CD1c-positive myeloid dendritic cell (primary cell): Measurements from ENCODE around the gene IL26.

ENCODE experiments used
- DNase-seq: peaks from one replicate; pipeline ENCODE4 v3.0.0-alpha.2; 2016; ENCODE audit errors: extremely low spot score

The IL26 gene

GRCh38 chr12:68225576-68226476 is at the start of gene IL26:
IL26 (minus strand) TSS chr12:68225810; CDS start chr12:68225756, 54 bp downstream.
- DNase-seq, result no peak

GRCh38 chr12:68272732-68273131 is 47.1 kb upstream of the IL26 start:
- DNase-seq, result no peak

GRCh38 chr12:68271346-68271745 is 45.7 kb upstream of the IL26 start:
- DNase-seq, result no peak

GRCh38 chr12:68270358-68270757 is 44.7 kb upstream of the IL26 start:
- no peak for DNase-seq

- DNase-seq, result no peak
Measured at GRCh38 chr12:68269779-68270178, 44.2 kb upstream of the IL26 start.

GRCh38 chr12:68268967-68269366 is 43.4 kb upstream of the IL26 start:
- no peak for DNase-seq

GRCh38 chr12:68267892-68268396 is 42.3 kb upstream of the IL26 start:
- no peak for DNase-seq

- no peak for DNase-seq
Measured at GRCh38 chr12:68264857-68265256, 39.2 kb upstream of the IL26 start.

- no peak for DNase-seq
Measured at GRCh38 chr12:68264158-68264855, 38.7 kb upstream of the IL26 start.

GRCh38 chr12:68263366-68263765 is 37.8 kb upstream of the IL26 start:
- no peak for DNase-seq

GRCh38 chr12:68261896-68262295 is 36.3 kb upstream of the IL26 start:
- DNase-seq, result no peak

GRCh38 chr12:68260153-68260552 is 34.5 kb upstream of the IL26 start:
- no peak for DNase-seq

GRCh38 chr12:68259318-68259940 is 33.8 kb upstream of the IL26 start:
- no peak for DNase-seq

GRCh38 chr12:68253504-68253903 is 27.9 kb upstream of the IL26 start, which contains the start of gene IL22:
IL22 (minus strand) TSS chr12:68253604; CDS start chr12:68253448, 156 bp downstream.
- DNase-seq, result no peak

- no peak for DNase-seq
Measured at GRCh38 chr12:68252077-68252476, 26.5 kb upstream of the IL26 start.

GRCh38 chr12:68250454-68250853 is 24.8 kb upstream of the IL26 start:
- DNase-seq, result no peak

- DNase-seq, result no peak
Measured at GRCh38 chr12:68247785-68248184, 22.2 kb upstream of the IL26 start.

GRCh38 chr12:68246350-68246749 is 20.7 kb upstream of the IL26 start:
- no peak for DNase-seq

- DNase-seq, result no peak
Measured at GRCh38 chr12:68245180-68246021, 19.8 kb upstream of the IL26 start.

- DNase-seq, result no peak
Measured at GRCh38 chr12:68242777-68243176, 17.2 kb upstream of the IL26 start.

- DNase-seq, result peak; percentile 58
Measured at GRCh38 chr12:68240975-68241374, 15.4 kb upstream of the IL26 start.
